Stomach (tissue), 9 donors: ENCODE results near the gene PLLP. TPM values are rescaled to one million over a fixed set of nuclear protein-coding genes. Genes with fewer than 3 reads are reported as not detected.

Experiments
- DNase-seq, 2 donors: peaks; one replicate each; pipeline versions ENCODE4 v3.0.0 to v3.0.0-alpha.2; 2013 to 2019
- H3K27ac ChIP-seq, 5 donors: fragments of 200-600 bp in 4 of 5; sonication (generic) in 4 of 5; one replicate each; pipeline ENCODE4 v1.5.1; 2013 to 2019; ENCODE audit warnings: mild to moderate bottlenecking in 1 of 5, moderate library complexity in 1 of 5
- H3K27me3 ChIP-seq, 3 donors: fragments of 200-600 bp; sonication (generic); one replicate each; pipeline ENCODE4 v1.5.1; 2017 to 2019; ENCODE audit warnings: mixed run types in 1 of 3
- H3K36me3 ChIP-seq, 4 donors: fragments of 200-600 bp; sonication (generic); 1 replicate in 3 of 4; 2 replicates in 1 of 4; pipeline ENCODE4 v1.5.1; 2016 to 2019
- H3K4me1 ChIP-seq, 4 donors: fragments of 200-600 bp; sonication (generic); one replicate each; pipeline ENCODE4 v1.5.1; 2016 to 2019
- H3K4me3 ChIP-seq, 4 donors: fragments of 200-600 bp; sonication (generic) in 3 of 4; one replicate each; pipeline ENCODE4 v1.5.1; 2016 to 2019; ENCODE audit warnings: mild to moderate bottlenecking in 1 of 4
- H3K9me3 ChIP-seq, 4 donors: fragments of 200-600 bp; sonication (generic); one replicate each; pipeline ENCODE4 v1.5.1; 2016 to 2019
- CTCF ChIP-seq, 7 experiments: fragments of 450-650 bp in 4 of 7; fragments of 200-600 bp in 3 of 7; sonication (generic) in 3 of 7; IDR thresholded peaks; one replicate each; pipeline ENCODE4 v1.5.1; 2016 to 2019; ENCODE audit warnings: antibody characterized with exemption in 7 of 7, control low read depth in 2 of 7, mild to moderate bottlenecking in 1 of 7
- EP300 ChIP-seq: sonication (generic); formaldehyde crosslinking; IDR thresholded peaks from one replicate; pipeline ENCODE4 v1.6.1; 2017; ENCODE audit warnings: antibody characterized with exemption
- POLR2A ChIP-seq, 4 donors: fragments of 450-650 bp; IDR thresholded peaks; one replicate each; pipeline ENCODE4 v1.6.1; 2016; ENCODE audit warnings: antibody characterized with exemption in 4 of 4, control low read depth in 2 of 4, mild to moderate bottlenecking in 1 of 4, moderate library complexity in 1 of 4
- POLR2AphosphoS5 ChIP-seq, 3 donors: sonication (generic); formaldehyde crosslinking; IDR thresholded peaks; one replicate each; pipeline ENCODE4 v1.6.1; 2016; ENCODE audit warnings: antibody characterized with exemption in 3 of 3
- WGBS, 5 donors: extraction: QIAGEN DNeasy Blood & Tissue Kit in 3 of 5; methylation state at CpG; one replicate each; pipeline versions ENCODE4 v1.1.5 to v1.1.7; 2013 to 2018; 5-methylcytosine and 5-hydroxymethylcytosine counted together
- intact Hi-C: fragments of 100-400 bp; cut with DNase I; formaldehyde crosslinking; loops from one replicate; pipeline ENCODE4 v1.15.1; 2023; ENCODE audit warnings: low total_unique reads
- polyA plus RNA-seq, 3 donors: library from polyadenylated mRNA; stranded (reverse); fragments of 200-250 nt; gene quantifications; one replicate each; pipeline ENCODE4 v1.2.3, GENCODE V29; 2013
- small RNA-seq, 4 donors: library from RNA; depleted of rRNA; stranded (forward); fragments of <200 nt; gene quantifications; one replicate each; pipeline ENCODE3, GENCODE V24; 2016
- total RNA-seq, 5 donors: library from RNA; depleted of rRNA; stranded (reverse); fragments of >200 nt; gene quantifications; one replicate each; pipeline versions ENCODE4 v1.1.0 to v1.2.3, GENCODE V29; 2014 to 2016
- donor health status: healthy with polysubstance abuse.
- donor health status: Bipolar disorder and iron deficiency.
- donor health status: healthy.

PLLP gene
- total and polyA plus RNA-seq, 8 donors = 27.4 to 190 (median 51.0) TPM

- intact Hi-C loops = no loop called here
- Histone ChIP-seq H3K9me3 (no peaks in the 10 kb centered on the region), H3K27ac (no peak overlapping the region), H3K36me3 (peaks cover 49 to 99% (median 95%) of the 10 kb centered on the region in 4 donors), H3K27me3 (no peaks in the 10 kb centered on the region), H3K4me1 (no peaks in the 10 kb centered on the region), H3K4me3 (no peak overlapping the region)
- 95 to 100% (median 96%) methylated on average over 1 of the region's 1 CpG for WGBS, 5 donors
- TF ChIP-seq EP300 (no peak), CTCF (IDR thresholded peaks at IDR 0.05) (no peak), POLR2AphosphoS5 (IDR thresholded peaks at IDR 0.05) (no peak), POLR2A (IDR thresholded peaks at IDR 0.05) (no peak)
- DNase-seq = no peak
Measured at GRCh38 chr16:57208926-57209325, 75.5 kb downstream of the PLLP start.

Small RNA genes lying within 50 kb of the gene (small RNA-seq; reads per million reads assigned to genes)
- 0 reads per million in 4 donors for gene AC108081.1

Other genes starting within 250 kb of the PLLP start
- 10 to 100 TPM in 4 of 5 donors, 1 to 10 TPM in 1; 8.7 to 55.4 (median 27.4) TPM for gene CPNE2, start 192.1 kb downstream of the PLLP start, total RNA-seq
- 10 to 100 TPM; 10.7 to 31.8 (median 24.8) TPM for gene CPNE2, start 192.1 kb downstream of the PLLP start, polyA plus RNA-seq
- 100 to 1,000 TPM in 1 of 5 donors, 10 to 100 TPM in 4; 52.7 to 104 (median 91.0) TPM for gene PSME3IP1, start 98.6 kb downstream of the PLLP start, total RNA-seq
- 10 to 100 TPM; 37.4 to 64.3 (median 51.5) TPM for gene PSME3IP1, start 98.6 kb downstream of the PLLP start, polyA plus RNA-seq
- gene RSPRY1, start 98.3 kb downstream of the PLLP start, total RNA-seq = 100 to 1,000 TPM in 1 of 5 donors, 10 to 100 TPM in 3, 1 to 10 TPM in 1; 5.5 to 110 (median 46.2) TPM
- 10 to 100 TPM in 1 of 3 donors, 1 to 10 TPM in 2; 8.6 to 13.7 (median 8.8) TPM for gene RSPRY1, start 98.3 kb downstream of the PLLP start, polyA plus RNA-seq
- 10 to 100 TPM; 15.6 to 61.6 (median 46.7) TPM for gene ARL2BP, start 39.4 kb downstream of the PLLP start, total RNA-seq
- gene ARL2BP, start 39.4 kb downstream of the PLLP start, polyA plus RNA-seq = 10 to 100 TPM; 24.0 to 46.6 (median 39.8) TPM
- gene CCL22, start 74.1 kb upstream of the PLLP start, total RNA-seq = under 1 TPM in 1 of 5 donors, not detected in 4; 0.37 TPM
- under 1 TPM; 0.12 to 0.45 (median 0.15) TPM for gene CCL22, start 74.1 kb upstream of the PLLP start, polyA plus RNA-seq
- gene CX3CL1, start 87.8 kb upstream of the PLLP start, total RNA-seq = 10 to 100 TPM in 1 of 5 donors, 1 to 10 TPM in 2, not detected in 2; 1.3 to 43.8 (median 7.1) TPM
- gene CX3CL1, start 87.8 kb upstream of the PLLP start, polyA plus RNA-seq = 10 to 100 TPM in 1 of 3 donors, 1 to 10 TPM in 2; 3.2 to 11.5 (median 6.4) TPM
- gene CCL17, start 120.1 kb upstream of the PLLP start, total RNA-seq = not detected
- 1 to 10 TPM in 1 of 3 donors, not detected in 2; 3.9 TPM for gene CCL17, start 120.1 kb upstream of the PLLP start, polyA plus RNA-seq
- 100 to 1,000 TPM in 1 of 5 donors, 10 to 100 TPM in 4; 14.0 to 146 (median 37.7) TPM for gene CIAPIN1, start 162.7 kb upstream of the PLLP start, total RNA-seq
- gene CIAPIN1, start 162.7 kb upstream of the PLLP start, polyA plus RNA-seq = 10 to 100 TPM; 18.6 to 35.9 (median 29.6) TPM
- gene COQ9, start 162.8 kb upstream of the PLLP start, total RNA-seq = 100 to 1,000 TPM in 1 of 5 donors, 10 to 100 TPM in 4; 40.6 to 108 (median 58.9) TPM
- 10 to 100 TPM; 56.4 to 79.3 (median 74.5) TPM for gene COQ9, start 162.8 kb upstream of the PLLP start, polyA plus RNA-seq
- gene POLR2C, start 178.0 kb upstream of the PLLP start, total RNA-seq = 100 to 1,000 TPM in 2 of 5 donors, 10 to 100 TPM in 3; 60.0 to 162 (median 84.4) TPM
- 10 to 100 TPM; 31.8 to 56.1 (median 48.9) TPM for gene POLR2C, start 178.0 kb upstream of the PLLP start, polyA plus RNA-seq
- 10 to 100 TPM; 11.2 to 51.0 (median 23.9) TPM for gene DOK4, start 201.8 kb upstream of the PLLP start, total RNA-seq
- gene DOK4, start 201.8 kb upstream of the PLLP start, polyA plus RNA-seq = 10 to 100 TPM; 21.5 to 55.9 (median 44.6) TPM